Measurements from ENCODE around the gene BCL10.

The BCL10 gene

DNA sequence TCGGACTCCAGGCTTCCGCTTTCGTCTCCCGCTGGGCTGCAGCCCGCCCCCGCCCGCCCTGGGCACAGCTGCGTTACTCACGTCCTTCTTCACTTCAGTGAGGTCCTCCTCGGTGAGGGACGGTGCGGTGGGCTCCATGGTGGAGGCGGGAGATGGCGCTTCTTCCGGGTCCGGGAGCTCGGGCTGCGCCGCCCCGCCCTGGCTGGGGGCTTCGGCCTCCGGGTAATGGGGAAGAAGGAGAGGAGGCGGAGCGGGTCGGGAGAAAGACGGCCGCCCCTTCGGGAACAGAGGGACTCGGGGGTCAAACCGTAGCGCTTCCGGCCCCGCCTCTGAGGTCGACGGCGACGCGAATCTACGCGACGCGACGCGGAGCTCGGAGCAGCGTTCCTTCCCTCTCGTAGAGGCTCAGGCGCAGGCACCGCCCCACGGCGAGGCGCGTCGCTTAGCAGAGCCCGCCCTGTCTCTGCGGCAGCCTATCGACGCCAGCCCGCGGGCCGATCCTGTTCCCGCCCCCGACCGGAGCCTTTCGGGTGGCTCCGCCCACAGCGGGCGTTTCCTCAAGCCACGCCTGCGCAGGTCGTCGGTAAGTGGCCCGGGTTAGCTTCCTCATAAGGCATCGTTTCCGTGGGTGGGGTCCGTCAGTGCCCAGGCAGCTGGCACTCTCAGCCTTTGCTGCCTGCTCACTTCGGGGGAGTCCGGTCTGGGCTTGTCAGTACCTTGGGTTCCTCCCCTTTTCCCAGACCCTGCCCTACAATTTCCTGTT is at the start of gene BCL10:
TSS of gene BCL10 (minus strand) at position 418 of the 763 bp plus-strand sequence. CDS start at position 138, 280 bp downstream.
- peak; percentile 98 for DNase-seq

- DNase-seq, result no peak
These were observed 49.5 kb upstream of the BCL10 start for GRCh38 chr1:85325920-85326319.

DNA sequence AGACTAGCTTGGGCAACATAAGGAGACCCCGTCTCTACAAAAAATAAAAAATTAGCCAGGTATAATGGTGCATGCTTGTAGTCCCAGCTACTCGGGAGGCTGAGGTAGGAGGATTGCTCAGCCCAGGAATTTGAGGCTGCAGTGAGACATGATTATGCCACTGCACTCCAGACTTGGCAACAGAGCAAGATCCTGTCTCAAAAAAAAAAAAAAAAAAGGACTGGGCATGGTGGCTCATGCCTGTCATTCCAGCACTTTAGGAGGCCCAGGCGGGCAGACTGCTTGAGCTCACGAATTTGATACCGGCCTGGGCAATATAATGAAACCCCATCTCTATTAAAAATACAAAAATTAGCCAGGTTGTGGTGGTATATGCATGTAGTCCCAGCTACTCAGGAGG is 47.3 kb upstream of the BCL10 start:
- no peak for DNase-seq

DNA sequence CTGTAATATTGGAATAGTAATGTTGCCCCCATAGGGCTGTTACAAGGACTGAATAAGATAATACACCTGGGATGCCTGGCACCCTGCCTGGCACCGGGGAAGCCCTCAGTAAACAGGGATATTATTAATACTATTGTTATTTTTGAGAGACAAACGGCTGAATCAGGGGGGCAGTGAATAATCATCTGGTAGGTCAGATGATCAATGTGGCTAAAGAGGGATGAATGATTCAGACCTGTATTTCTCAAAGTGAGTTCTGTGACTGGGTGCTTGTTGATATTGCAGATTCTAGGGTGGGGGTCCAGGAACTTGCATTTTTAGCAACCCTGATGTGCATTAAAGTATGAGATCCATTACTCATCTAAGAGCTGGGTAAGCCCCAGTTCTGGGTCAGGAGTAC is 46.2 kb upstream of the BCL10 start:
- DNase-seq, result no peak

DNA sequence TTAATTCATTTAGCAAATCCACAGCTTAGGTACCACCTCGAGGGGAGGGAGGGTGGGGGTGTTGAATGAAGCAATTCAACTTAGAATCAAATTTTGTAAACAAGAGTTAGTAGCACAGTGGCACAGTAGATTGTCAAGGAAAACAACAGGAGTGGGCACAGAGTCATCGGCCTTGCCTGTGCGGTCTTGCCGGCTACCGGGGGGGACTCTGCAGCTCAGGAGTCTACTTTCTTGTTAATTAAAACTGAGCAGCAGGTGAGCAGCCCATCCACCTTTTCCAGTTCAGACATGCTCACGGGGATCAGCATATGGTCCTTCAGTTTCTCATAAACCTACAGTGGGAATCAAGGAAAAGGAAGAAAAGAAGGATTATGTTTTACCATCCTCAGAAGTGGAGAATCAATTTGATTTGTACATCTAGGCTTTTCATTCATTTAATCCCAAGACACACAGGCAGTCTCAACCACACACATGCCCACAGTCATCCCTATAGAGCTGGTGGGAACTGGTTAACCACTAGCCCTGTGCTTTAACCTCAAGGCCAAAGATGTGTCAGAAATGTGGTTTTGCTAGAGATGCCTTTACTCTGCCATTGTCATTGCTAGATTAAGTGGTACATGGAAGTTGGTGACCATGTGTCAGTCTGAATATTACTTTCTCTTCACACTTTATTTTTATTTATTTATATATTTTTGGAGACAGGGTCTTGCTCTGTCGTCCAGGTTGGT is 45.0 kb upstream of the BCL10 start:
- DNase-seq, result no peak

DNA sequence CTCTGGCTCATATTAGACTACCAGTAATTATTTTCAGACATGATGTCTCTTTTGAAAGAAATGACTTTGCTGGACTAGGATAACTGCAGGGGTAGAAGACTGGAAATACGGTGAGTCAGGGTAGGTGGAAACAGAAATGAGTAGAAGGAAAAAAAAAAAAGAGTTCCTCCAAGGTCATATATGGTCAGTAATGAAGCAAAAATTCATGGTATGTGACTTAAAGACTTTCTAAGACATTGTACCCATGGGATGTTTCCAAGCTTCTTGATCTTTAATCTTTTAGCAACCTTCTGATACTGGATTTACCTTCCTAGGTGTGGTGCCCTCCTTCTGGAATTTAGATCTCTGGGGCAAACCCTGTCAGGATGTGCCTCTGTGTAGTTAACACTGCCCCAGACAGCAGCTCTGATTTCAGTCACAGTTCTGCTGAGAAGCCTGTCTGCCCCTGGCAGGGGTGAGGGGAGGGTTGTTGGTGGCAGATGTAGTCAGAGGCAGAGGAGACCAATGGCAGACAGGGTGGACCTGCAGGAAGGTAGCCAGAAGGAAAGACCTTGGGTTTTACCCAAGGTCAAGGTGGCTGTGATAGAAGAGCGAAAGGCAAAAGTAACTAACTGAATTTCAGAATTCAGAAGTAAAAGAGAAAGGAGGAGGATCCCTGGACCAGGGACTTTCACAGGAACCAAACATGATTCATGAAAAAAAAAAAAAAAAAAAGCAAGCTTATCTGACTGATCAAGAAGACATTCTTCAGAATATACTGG is 44.1 kb upstream of the BCL10 start:
- no peak for DNase-seq

- no peak for DNase-seq
These were observed 43.5 kb upstream of the BCL10 start for GRCh38 chr1:85319931-85320330.

- no peak for DNase-seq
These were observed 43.1 kb upstream of the BCL10 start for GRCh38 chr1:85319491-85319890.

DNA sequence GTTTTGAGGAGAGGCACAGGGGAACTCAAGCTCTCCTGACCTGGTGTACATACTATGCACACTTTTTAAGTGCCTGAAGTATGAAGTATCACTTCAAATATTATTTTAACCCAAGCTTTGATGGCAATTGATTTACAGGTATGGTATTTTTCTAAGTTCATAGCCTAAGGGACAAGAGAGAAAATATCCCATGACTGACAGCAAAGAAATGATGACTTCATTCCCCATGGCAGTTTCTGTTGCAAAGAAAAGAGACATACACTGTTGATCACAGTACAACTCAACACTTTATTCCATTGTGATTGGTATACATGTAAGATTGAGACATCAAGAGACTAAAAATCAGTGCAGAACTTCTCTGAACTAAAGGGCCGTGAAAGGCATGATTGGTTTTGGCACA is 41.8 kb upstream of the BCL10 start:
- DNase-seq, result no peak

DNA sequence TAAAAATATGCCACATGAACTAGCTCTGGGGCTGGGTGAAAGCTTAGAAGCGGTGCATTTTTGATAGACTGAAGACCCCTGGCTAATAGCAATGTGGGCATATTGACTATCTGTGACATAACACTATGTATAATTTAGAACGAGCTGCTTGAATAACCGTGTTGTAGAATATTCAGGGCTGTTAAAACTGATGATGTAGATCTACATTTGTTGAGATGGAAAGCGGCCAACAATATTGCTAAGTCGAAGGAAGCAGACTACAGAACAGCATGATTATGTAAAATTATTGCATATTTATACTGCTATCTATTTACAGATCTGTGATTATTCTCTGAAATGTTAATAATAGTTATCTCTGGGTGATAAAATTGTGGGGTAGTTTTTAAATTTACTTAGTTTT is 41.1 kb upstream of the BCL10 start:
- DNase-seq, result no peak

GRCh38 chr1:85316321-85316720 is 39.9 kb upstream of the BCL10 start:
- DNase-seq, result peak; percentile 70

DNA sequence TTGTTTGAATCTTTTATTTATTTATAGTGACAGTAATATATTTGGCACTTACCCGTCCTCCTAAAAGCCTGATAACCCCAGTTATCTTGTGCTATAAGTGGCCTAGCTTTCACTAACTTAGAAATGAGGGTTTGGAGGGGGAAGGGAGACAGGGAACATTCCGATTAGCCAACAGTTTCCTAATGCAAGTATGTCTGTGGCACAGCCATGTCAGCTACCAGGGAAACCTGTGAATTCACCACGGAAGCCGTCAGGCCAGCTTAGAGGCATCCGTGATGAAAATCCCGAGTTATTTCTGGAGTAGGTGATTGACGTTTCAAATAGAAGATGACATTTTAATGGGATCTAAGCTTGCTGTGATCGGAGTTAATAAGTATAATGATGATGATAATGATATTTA is 39.4 kb upstream of the BCL10 start:
- DNase-seq, result no peak

DNA sequence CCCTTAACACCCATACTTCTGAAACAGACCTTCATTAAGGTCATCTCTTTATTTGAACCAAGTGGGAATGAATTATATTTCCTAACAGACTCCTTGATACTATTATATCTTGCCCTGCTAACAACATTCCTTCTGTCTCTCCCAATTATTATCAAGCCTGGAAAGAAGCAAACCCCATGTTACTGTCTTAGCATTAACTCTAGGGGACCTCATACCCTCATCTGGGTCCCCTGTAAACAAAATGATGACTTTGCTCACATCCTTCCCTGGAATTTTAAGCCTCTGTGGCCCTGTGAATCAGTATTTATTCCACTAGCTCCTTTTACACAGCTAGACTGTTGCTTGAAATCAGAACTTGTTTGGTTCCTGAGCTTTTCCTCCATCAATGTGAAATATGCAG is 38.3 kb upstream of the BCL10 start:
- DNase-seq, result no peak

DNA sequence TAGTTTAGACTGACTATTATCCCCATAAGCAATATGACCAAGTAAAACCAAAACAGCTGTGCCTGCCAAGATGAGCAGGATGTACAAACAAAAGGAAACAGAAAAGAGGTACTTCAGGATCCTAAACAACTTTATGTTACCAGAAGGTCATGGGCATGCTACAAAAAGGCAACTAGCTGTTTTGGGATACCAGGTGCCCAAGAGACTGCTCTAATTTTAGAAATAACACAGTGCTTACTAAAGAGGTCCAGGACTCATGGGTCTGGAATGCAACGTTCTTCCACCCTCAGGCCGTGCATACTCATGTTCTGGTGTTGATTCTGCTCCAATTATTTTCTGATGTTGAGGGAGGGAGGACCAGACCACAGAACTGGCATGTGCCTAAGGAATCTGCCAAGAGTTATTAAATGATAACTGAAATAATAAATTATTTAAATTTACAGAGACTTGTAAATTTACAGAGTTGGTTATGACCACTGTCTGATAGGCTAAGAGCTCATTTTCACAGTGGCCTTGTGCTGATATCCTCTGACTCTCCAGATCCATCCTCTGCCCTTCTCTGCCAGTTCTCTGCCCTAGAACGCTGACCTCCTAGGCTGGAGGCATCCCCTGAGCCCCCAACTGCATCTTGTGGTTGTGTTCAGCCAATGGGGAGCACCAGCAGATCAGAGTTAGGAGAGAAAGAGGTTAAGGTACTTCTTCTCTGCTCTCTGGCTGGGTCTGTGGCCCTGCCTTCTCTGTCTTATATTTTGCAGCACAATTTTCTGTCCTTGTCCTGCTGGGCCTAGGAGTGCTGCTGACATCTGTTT is 37.7 kb upstream of the BCL10 start:
- DNase-seq, result no peak

GRCh38 chr1:85311818-85312217 is 35.4 kb upstream of the BCL10 start:
- DNase-seq, result no peak

DNA sequence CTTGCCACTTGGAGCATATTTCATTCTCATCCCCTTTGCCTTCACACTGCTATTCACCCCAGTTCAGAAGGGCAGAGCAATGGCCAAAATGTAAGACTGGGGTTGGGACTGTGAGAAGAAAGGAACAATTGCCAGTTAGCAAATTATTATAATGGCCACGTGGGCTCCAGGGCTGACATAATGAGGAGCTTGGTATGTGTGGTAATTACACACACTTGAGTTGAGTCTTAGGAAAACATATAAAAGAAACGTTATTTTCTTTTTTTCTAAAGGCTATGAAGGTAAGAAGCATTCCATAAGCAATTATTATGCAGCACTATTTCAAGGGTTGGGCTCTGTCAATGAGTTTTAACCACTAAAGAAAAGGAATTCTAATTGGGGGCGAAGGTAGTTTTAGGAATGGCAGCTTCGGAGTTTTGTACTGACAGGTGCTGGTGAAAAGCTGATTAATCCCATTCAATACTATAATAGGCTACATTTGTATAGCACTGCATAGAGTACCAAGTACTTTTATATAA is 32.5 kb upstream of the BCL10 start:
- no peak for DNase-seq

- DNase-seq, result peak; percentile 74
These were observed 31.8 kb upstream of the BCL10 start for GRCh38 chr1:85307987-85308832.

GRCh38 chr1:85306236-85306635 is 29.8 kb upstream of the BCL10 start:
- DNase-seq, result no peak

- DNase-seq, result peak; percentile 23
These were observed 27.2 kb upstream of the BCL10 start for GRCh38 chr1:85303440-85304162.

DNA sequence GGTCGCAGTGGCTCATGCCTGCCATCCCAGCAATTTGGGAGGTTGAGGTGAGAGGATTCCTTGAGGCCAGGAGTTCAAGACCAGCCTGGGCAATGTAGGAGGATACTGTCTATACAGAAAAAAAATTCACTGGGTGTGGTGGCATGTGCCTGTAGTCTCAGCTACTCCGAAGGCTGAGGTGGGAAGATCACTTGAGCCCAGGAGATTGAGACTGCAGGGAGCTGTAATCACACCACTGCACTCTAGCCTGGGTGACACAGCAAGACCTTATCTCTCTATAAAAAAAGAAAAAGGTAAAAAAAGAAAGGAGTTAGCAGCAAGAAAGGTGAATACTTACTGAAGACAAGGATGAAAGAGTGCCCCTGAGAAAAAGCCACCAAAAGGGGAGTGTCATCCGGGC is 23.7 kb upstream of the BCL10 start:
- DNase-seq, result no peak
